DLD1 (cell line): ENCODE measurements around the gene DDX4.

Experiments used
- in situ Hi-C: cut with HindIII; loops from 2 replicates; pipeline ENCODE4 v1.10.0; 2017; ENCODE audit warnings: low sequenced_read_pairs

Gene DDX4

DNA sequence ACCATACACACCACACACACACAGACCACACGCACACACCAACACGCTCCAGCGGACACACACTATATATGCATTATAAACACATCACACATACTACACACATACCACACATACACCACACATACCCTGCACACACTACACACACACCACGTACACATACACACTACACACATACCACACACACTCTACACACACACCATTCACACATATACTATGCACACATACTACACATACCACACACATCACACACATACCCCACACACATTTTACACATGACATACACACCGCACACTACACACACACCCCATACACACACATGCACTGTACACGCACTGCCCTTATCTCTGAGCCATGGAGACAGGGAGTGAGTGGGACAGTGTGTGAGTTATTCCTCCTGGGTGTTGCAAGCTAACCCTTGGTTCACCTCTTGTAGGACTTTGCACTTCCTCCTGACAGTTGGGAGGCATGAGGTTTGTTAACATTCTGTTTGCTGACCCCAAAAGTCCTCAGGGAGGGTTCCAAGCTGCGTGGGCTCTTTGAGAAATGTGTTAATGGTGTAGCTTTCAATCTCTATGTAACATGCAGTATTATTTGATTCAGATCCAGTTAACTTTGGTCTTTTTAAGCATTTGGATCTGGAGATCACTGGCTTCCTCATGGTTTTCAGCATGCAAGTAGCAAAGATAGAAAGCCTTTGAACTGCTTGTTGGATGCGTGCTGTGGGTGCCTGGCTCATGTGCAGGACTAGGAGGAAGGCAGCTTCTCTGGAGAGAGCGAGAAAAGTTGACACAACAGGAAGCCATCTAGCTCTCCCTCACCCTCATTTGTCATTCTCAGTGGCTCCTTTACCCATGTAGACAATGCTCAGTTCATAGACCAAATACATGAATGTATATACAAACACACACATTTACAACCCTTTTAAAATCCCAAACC is 127.0 kb downstream of the DDX4 start:
- in situ Hi-C loops, result no loop called here

DNA sequence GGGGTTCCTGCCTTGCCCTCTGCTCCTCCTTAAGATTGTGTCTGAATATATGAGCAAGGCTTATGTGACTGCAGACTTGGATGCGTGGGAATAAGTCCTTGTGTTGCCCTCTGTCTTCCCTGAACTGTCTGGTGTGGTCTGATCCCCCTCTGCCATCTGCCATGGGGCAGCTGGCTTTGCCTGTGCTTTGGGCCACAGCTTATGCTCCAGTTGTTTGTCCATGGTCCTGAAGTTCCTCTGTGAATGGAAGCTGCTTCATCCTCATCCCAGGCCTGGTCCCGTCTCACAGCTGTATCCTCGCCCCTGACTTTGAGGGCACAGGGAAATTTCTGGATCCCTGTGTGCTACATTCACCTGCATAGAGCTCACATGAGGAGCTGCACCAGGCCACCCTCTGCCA is 128.0 kb downstream of the DDX4 start:
- in situ Hi-C loops, result no loop called here

DNA sequence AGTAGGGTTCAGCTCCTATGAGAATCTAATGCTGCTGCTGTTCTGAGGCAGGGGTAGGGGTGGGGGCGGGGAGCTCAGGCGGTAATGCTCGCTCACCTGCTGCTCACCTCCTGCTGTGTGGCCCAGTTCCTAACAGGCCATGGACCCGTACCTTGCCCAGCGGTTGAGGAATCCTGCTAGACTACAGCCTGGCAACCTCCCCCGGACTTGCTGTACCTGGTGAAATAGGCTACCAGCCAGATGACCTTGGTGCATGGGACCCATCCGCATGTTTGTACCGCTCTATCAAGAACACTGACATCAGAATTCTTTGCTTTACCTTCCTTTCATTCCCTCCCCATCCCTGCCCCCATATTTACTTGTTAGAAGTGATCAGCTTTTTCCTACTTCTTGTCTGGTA is 128.6 kb downstream of the DDX4 start:
- in situ Hi-C loops, result no loop called here
